Measurements from ENCODE around the gene FTL.

The FTL gene

GRCh38 chr19:48992581-48993174 is 27.6 kb downstream of the FTL start:
- Histone ChIP-seq H3K4me1 (ENCODE audit: control insufficient read depth, low read depth, low read length) (no peaks in the 10 kb centered on the region), H2AK5ac (ENCODE audit: low read length) (no peak overlapping the region), H3K18ac (ENCODE audit: low read length) (peak overlapping the region; percentile 3), H2BK120ac (ENCODE audit: low read depth, low read length) (no peak overlapping the region), H3K27me3 (ENCODE audit: insufficient read depth, low read length, poor library complexity) (no peaks in the 10 kb centered on the region), H4K5ac (ENCODE audit: low read length) (no peak overlapping the region), H3K23ac (ENCODE audit: low read length) (no peak overlapping the region), H3K79me1 (ENCODE audit: low read length) (peaks cover 22% of the 10 kb centered on the region), H3K4ac (ENCODE audit: low read depth, low read length) (no peak overlapping the region), H3K4me3 (ENCODE audit: low read length) (peak overlapping the region; percentile 32), H3K36me3 (ENCODE audit: control insufficient read depth, insufficient read depth, low read length) (no peaks in the 10 kb centered on the region), H3K4me2 (ENCODE audit: low read length) (peak overlapping the region; percentile 7), H3K9ac (ENCODE audit: low read length) (peak overlapping the region; percentile 68), H2BK15ac (replicated peaks; ENCODE audit: low read depth) (no peak overlapping the region), H2BK5ac (ENCODE audit: low read length) (no peak overlapping the region), H3K79me2 (ENCODE audit: control insufficient read depth, insufficient read depth, low read length) (peaks cover 22% of the 10 kb centered on the region), H3K56ac (ENCODE audit: low read length) (peak overlapping the region; percentile 65), H4K8ac (ENCODE audit: low read depth, low read length) (no peak overlapping the region), H3K27ac (ENCODE audit: low read depth, low read length) (peak overlapping the region; percentile 55)
- no CpG with 5 or more reads among the region's 20 CpGs for WGBS (ENCODE audit: extremely low coverage, insufficient coverage, low lambda C conversion rate)
- no peak for DNase-seq

GRCh38 chr19:48993175-48994034 is 28.3 kb downstream of the FTL start, which contains the start of the genes GYS1 and RUVBL2:
Gene GYS1 (minus strand): TSS chr19:48993309. CDS start chr19:48993112, 197 bp downstream.
Gene RUVBL2 (plus strand): TSS chr19:48993887. CDS start chr19:48993912, 25 bp downstream.
- peak; percentile 100 for DNase-seq
- peak within 1 kb of the TSS; percentile 97 for H3K4me3 ChIP-seq (ENCODE audit: low read length)
- H4K5ac ChIP-seq (ENCODE audit: low read length): no peak within 1 kb of the TSS
- peak within 1 kb of the TSS; percentile 3 for H3K18ac ChIP-seq (ENCODE audit: low read length)
- peak within 1 kb of the TSS; percentile 76 for H2AK5ac ChIP-seq (ENCODE audit: low read length)
- H2BK15ac ChIP-seq (replicated peaks; ENCODE audit: low read depth): no peak within 1 kb of the TSS
- peak within 1 kb of the TSS; percentile 60 for H3K4ac ChIP-seq (ENCODE audit: low read depth, low read length)
- H2BK5ac ChIP-seq (ENCODE audit: low read length): peak within 1 kb of the TSS; percentile 51
- no peak within 1 kb of the TSS for H4K8ac ChIP-seq (ENCODE audit: low read depth, low read length)
- no peak within 1 kb of the TSS for H2BK120ac ChIP-seq (ENCODE audit: low read depth, low read length)
- H3K4me2 ChIP-seq (ENCODE audit: low read length): peak within 1 kb of the TSS; percentile 78
- peak within 1 kb of the TSS; percentile 95 for H3K56ac ChIP-seq (ENCODE audit: low read length)
- H3K79me2 ChIP-seq (ENCODE audit: control insufficient read depth, insufficient read depth, low read length): peaks cover 22% of the 10 kb centered on the region
- WGBS (ENCODE audit: extremely low coverage, insufficient coverage, low lambda C conversion rate): no CpG with 5 or more reads among the region's 56 CpGs
- H3K9ac ChIP-seq (ENCODE audit: low read length): peak within 1 kb of the TSS; percentile 89
- peaks cover 23% of the 10 kb centered on the region for H3K79me1 ChIP-seq (ENCODE audit: low read length)
- no peaks in the 10 kb centered on the region for H3K4me1 ChIP-seq (ENCODE audit: control insufficient read depth, low read depth, low read length)
- peak within 1 kb of the TSS; percentile 86 for H3K27ac ChIP-seq (ENCODE audit: low read depth, low read length)
- H3K27me3 ChIP-seq (ENCODE audit: insufficient read depth, low read length, poor library complexity): no peaks in the 10 kb centered on the region
- H3K36me3 ChIP-seq (ENCODE audit: control insufficient read depth, insufficient read depth, low read length): no peaks in the 10 kb centered on the region
- no peak within 1 kb of the TSS for H3K23ac ChIP-seq (ENCODE audit: low read length)

GRCh38 chr19:48994035-48994386 is 28.9 kb downstream of the FTL start:
- H3K4me1 ChIP-seq (ENCODE audit: control insufficient read depth, low read depth, low read length): no peaks in the 10 kb centered on the region
- H2BK15ac ChIP-seq (replicated peaks; ENCODE audit: low read depth): no peak overlapping the region
- H3K4ac ChIP-seq (ENCODE audit: low read depth, low read length): peak overlapping the region; percentile 60
- H3K9ac ChIP-seq (ENCODE audit: low read length): peak overlapping the region; percentile 89
- no peak for DNase-seq
- H2AK5ac ChIP-seq (ENCODE audit: low read length): peak overlapping the region; percentile 76
- peak overlapping the region; percentile 97 for H3K4me3 ChIP-seq (ENCODE audit: low read length)
- no CpG with 5 or more reads among the region's 13 CpGs for WGBS (ENCODE audit: extremely low coverage, insufficient coverage, low lambda C conversion rate)
- no peak overlapping the region for H4K5ac ChIP-seq (ENCODE audit: low read length)
- no peak overlapping the region for H3K23ac ChIP-seq (ENCODE audit: low read length)
- H3K4me2 ChIP-seq (ENCODE audit: low read length): peak overlapping the region; percentile 78
- no peak overlapping the region for H4K8ac ChIP-seq (ENCODE audit: low read depth, low read length)
- no peaks in the 10 kb centered on the region for H3K36me3 ChIP-seq (ENCODE audit: control insufficient read depth, insufficient read depth, low read length)
- no peak overlapping the region for H3K27ac ChIP-seq (ENCODE audit: low read depth, low read length)
- peaks cover 22% of the 10 kb centered on the region for H3K79me2 ChIP-seq (ENCODE audit: control insufficient read depth, insufficient read depth, low read length)
- no peak overlapping the region for H2BK5ac ChIP-seq (ENCODE audit: low read length)
- no peak overlapping the region for H2BK120ac ChIP-seq (ENCODE audit: low read depth, low read length)
- no peak overlapping the region for H3K18ac ChIP-seq (ENCODE audit: low read length)
- peaks cover 23% of the 10 kb centered on the region for H3K79me1 ChIP-seq (ENCODE audit: low read length)
- peak overlapping the region; percentile 95 for H3K56ac ChIP-seq (ENCODE audit: low read length)
- H3K27me3 ChIP-seq (ENCODE audit: insufficient read depth, low read length, poor library complexity): no peaks in the 10 kb centered on the region

- peaks cover 16% of the 10 kb centered on the region for H3K79me1 ChIP-seq (ENCODE audit: low read length)
- H3K4me2 ChIP-seq (ENCODE audit: low read length): no peak overlapping the region
- H3K9ac ChIP-seq (ENCODE audit: low read length): no peak overlapping the region
- H4K5ac ChIP-seq (ENCODE audit: low read length): no peak overlapping the region
- H3K4me1 ChIP-seq (ENCODE audit: control insufficient read depth, low read depth, low read length): no peaks in the 10 kb centered on the region
- no peak overlapping the region for H4K8ac ChIP-seq (ENCODE audit: low read depth, low read length)
- peaks cover 18% of the 10 kb centered on the region for H3K79me2 ChIP-seq (ENCODE audit: control insufficient read depth, insufficient read depth, low read length)
- no peak overlapping the region for H2AK5ac ChIP-seq (ENCODE audit: low read length)
- WGBS (ENCODE audit: extremely low coverage, insufficient coverage, low lambda C conversion rate): no CpG with 5 or more reads among the region's 5 CpGs
- DNase-seq: peak; percentile 86
- H3K4ac ChIP-seq (ENCODE audit: low read depth, low read length): no peak overlapping the region
- H3K36me3 ChIP-seq (ENCODE audit: control insufficient read depth, insufficient read depth, low read length): no peaks in the 10 kb centered on the region
- no peaks in the 10 kb centered on the region for H3K27me3 ChIP-seq (ENCODE audit: insufficient read depth, low read length, poor library complexity)
- H2BK120ac ChIP-seq (ENCODE audit: low read depth, low read length): no peak overlapping the region
- H2BK15ac ChIP-seq (replicated peaks; ENCODE audit: low read depth): no peak overlapping the region
- H3K23ac ChIP-seq (ENCODE audit: low read length): no peak overlapping the region
- no peak overlapping the region for H3K18ac ChIP-seq (ENCODE audit: low read length)
- H3K56ac ChIP-seq (ENCODE audit: low read length): no peak overlapping the region
- no peak overlapping the region for H3K27ac ChIP-seq (ENCODE audit: low read depth, low read length)
- H3K4me3 ChIP-seq (ENCODE audit: low read length): no peak overlapping the region
- H2BK5ac ChIP-seq (ENCODE audit: low read length): no peak overlapping the region
These were observed 32.9 kb downstream of the FTL start for GRCh38 chr19:48997972-48998371.

- Histone ChIP-seq H3K27ac (ENCODE audit: low read depth, low read length) (no peak overlapping the region), H3K56ac (ENCODE audit: low read length) (peak overlapping the region; percentile 12), H2BK120ac (ENCODE audit: low read depth, low read length) (no peak overlapping the region), H3K18ac (ENCODE audit: low read length) (no peak overlapping the region), H2BK5ac (ENCODE audit: low read length) (no peak overlapping the region), H3K4ac (ENCODE audit: low read depth, low read length) (no peak overlapping the region), H3K79me2 (ENCODE audit: control insufficient read depth, insufficient read depth, low read length) (peaks cover 9% of the 10 kb centered on the region), H4K8ac (ENCODE audit: low read depth, low read length) (no peak overlapping the region), H3K4me3 (ENCODE audit: low read length) (no peak overlapping the region), H2BK15ac (replicated peaks; ENCODE audit: low read depth) (no peak overlapping the region), H3K4me1 (ENCODE audit: control insufficient read depth, low read depth, low read length) (no peaks in the 10 kb centered on the region), H3K23ac (ENCODE audit: low read length) (no peak overlapping the region), H3K4me2 (ENCODE audit: low read length) (no peak overlapping the region), H3K27me3 (ENCODE audit: insufficient read depth, low read length, poor library complexity) (no peaks in the 10 kb centered on the region), H3K79me1 (ENCODE audit: low read length) (peaks cover 11% of the 10 kb centered on the region), H3K9ac (ENCODE audit: low read length) (peak overlapping the region; percentile 4), H4K5ac (ENCODE audit: low read length) (no peak overlapping the region), H3K36me3 (ENCODE audit: control insufficient read depth, insufficient read depth, low read length) (peaks cover 4% of the 10 kb centered on the region), H2AK5ac (ENCODE audit: low read length) (no peak overlapping the region)
- peak; percentile 91 for DNase-seq
- no CpG with 5 or more reads among the region's 16 CpGs for WGBS (ENCODE audit: extremely low coverage, insufficient coverage, low lambda C conversion rate)
These were observed 34.6 kb downstream of the FTL start for GRCh38 chr19:48999481-49000325.
